NCI-H748 (cell line): Measurements from ENCODE around the gene SARNP.
"Not testable (repeated sequence)": the region's sequence is repeated elsewhere in the genome, so short reads cannot be mapped to it uniquely, and the experiment has no call there.

Experiments
- DNase-seq: peaks from one replicate; lab custom pipeline; 2025; ENCODE audit not compliant: unreplicated experiment; lab: John Stamatoyannopoulos, UW

Gene SARNP

GRCh38 chr12:55839345-55840140 is 22.0 kb upstream of the SARNP start:
- DNase-seq, result no peak

GRCh38 chr12:55838361-55838760 is 20.8 kb upstream of the SARNP start:
- no peak for DNase-seq

GRCh38 chr12:55834400-55834799 is 16.9 kb upstream of the SARNP start:
- not testable (repeated sequence) for DNase-seq

GRCh38 chr12:55833056-55833455 is 15.5 kb upstream of the SARNP start:
- DNase-seq, result no peak

- no peak for DNase-seq
Measured at GRCh38 chr12:55831447-55831815, 13.9 kb upstream of the SARNP start.

- peak; percentile 83 for DNase-seq
Measured at GRCh38 chr12:55830601-55831446, 13.3 kb upstream of the SARNP start.

- peak; percentile 76 for DNase-seq
Measured at GRCh38 chr12:55829967-55830600, 12.6 kb upstream of the SARNP start.

- DNase-seq, result no peak
Measured at GRCh38 chr12:55828357-55828756, 10.8 kb upstream of the SARNP start.

GRCh38 chr12:55827806-55828205 is 10.3 kb upstream of the SARNP start:
- no peak for DNase-seq

- DNase-seq, result no peak
Measured at GRCh38 chr12:55824726-55825125, 7.2 kb upstream of the SARNP start.

GRCh38 chr12:55823419-55823818 is 5.9 kb upstream of the SARNP start:
- DNase-seq, result no peak

- no peak for DNase-seq
Measured at GRCh38 chr12:55822228-55822627, 4.7 kb upstream of the SARNP start.

GRCh38 chr12:55820679-55821078 is 3.2 kb upstream of the SARNP start:
- DNase-seq, result no peak

- DNase-seq, result no peak
Measured at GRCh38 chr12:55818886-55819285, 1.4 kb upstream of the SARNP start.

GRCh38 chr12:55818140-55818728 is 710 bp upstream of the SARNP start:
- DNase-seq, result peak; percentile 31

GRCh38 chr12:55816881-55817344 is 611 bp downstream of the SARNP start:
- DNase-seq, result no peak

GRCh38 chr12:55815473-55815872 is 2.1 kb downstream of the SARNP start:
- DNase-seq, result no peak

GRCh38 chr12:55814257-55814656 is 3.3 kb downstream of the SARNP start:
- no peak for DNase-seq

- no peak for DNase-seq
Measured at GRCh38 chr12:55812088-55812487, 5.4 kb downstream of the SARNP start.

GRCh38 chr12:55809274-55809673 is 8.2 kb downstream of the SARNP start:
- DNase-seq, result no peak

GRCh38 chr12:55806982-55807381 is 10.5 kb downstream of the SARNP start:
- DNase-seq, result no peak
